Panc1 (cell line): Measurements from ENCODE around the gene MTHFD1L. TPM values are rescaled to one million over a fixed set of nuclear protein-coding genes. Genes with fewer than 3 reads are reported as not detected.

ENCODE experiments used
- ATAC-seq: fragments of 200-7000 bp; cut with Tn5 transposase; 2 replicates; pipeline ENCODE4 v1.9.1; 2020; ENCODE audit warnings: mild to moderate bottlenecking, moderate library complexity
- BruUV-seq: library from RNA; stranded (reverse); fragments of 400-500 nt; replicated peaks from 2 replicates; lab custom pipeline; 2021; lab: Mats Ljungman, UMichigan
- CTCF ChIA-PET: fragments of 300-600 bp; sonication (Branson Sonifier 250); formaldehyde crosslinking; loops from one replicate; lab custom pipeline; 2022; ENCODE audit warnings: antibody characterized with exemption; lab: Charles Lee
- POLR2A ChIA-PET: fragments of 300-600 bp; sonication (Branson Sonifier 250); formaldehyde crosslinking; loops from one replicate; lab custom pipeline; 2022; ENCODE audit warnings: antibody characterized with exemption; lab: Charles Lee
- DNase-seq: peaks from one replicate; pipeline ENCODE4 v3.0.0-alpha.2; 2010; ENCODE audit warnings: low read depth, low spot score
- H3K27ac ChIP-seq: 2 replicates; pipeline ENCODE4 v1.5.1; 2011; ENCODE audit warnings: mild to moderate bottlenecking, low read length, inconsistent platforms
- H3K27me3 ChIP-seq: fragments of 200-500 bp; sonication (Bioruptor generic); 2 replicates; pipeline ENCODE4 v1.6.0; 2014; ENCODE audit warnings: low read length, inconsistent platforms; ENCODE audit not compliant: control insufficient read depth, insufficient read depth
- H3K36me3 ChIP-seq: fragments of 200-500 bp; sonication (Bioruptor generic); 2 replicates; pipeline ENCODE4 v1.5.1; 2014; ENCODE audit warnings: inconsistent platforms, mild to moderate bottlenecking, low read length, moderate library complexity; ENCODE audit not compliant: control insufficient read depth, insufficient read depth
- H3K4me1 ChIP-seq: 2 replicates; pipeline ENCODE4 v1.5.1; 2011; ENCODE audit warnings: inconsistent platforms, mild to moderate bottlenecking, low read length, moderate library complexity; ENCODE audit not compliant: control insufficient read depth, insufficient read depth
- H3K4me3 ChIP-seq, 2 experiments: 2 replicates each; pipeline ENCODE4 v1.5.1; 2011 to 2012; ENCODE audit warnings: low read depth in 2 of 2, low read length in 2 of 2, mild to moderate bottlenecking in 2 of 2, inconsistent platforms in 1 of 2, moderate library complexity in 1 of 2
- H3K9me3 ChIP-seq: fragments of 200-500 bp; sonication (Bioruptor generic); 2 replicates; pipeline ENCODE4 v1.5.1; 2014; ENCODE audit warnings: low read depth, mild to moderate bottlenecking, inconsistent platforms, low read length, moderate library complexity; ENCODE audit not compliant: control insufficient read depth, insufficient read depth
- CTCF ChIP-seq: fragments of 450-650 bp; IDR thresholded peaks from 2 replicates; pipeline ENCODE4 v1.5.1; 2017; ENCODE audit warnings: mild to moderate bottlenecking
- POLR2AphosphoS5 ChIP-seq: IDR thresholded peaks from 2 replicates; pipeline ENCODE4 v1.6.1; 2012; ENCODE audit warnings: mild to moderate bottlenecking, low read depth, low read length, moderate library complexity
- REST ChIP-seq, 2 experiments: IDR thresholded peaks; 2 replicates each; pipeline ENCODE4 v1.6.1; 2011 to 2012; ENCODE audit warnings: low read depth in 2 of 2, control low read depth in 1 of 2, low read length in 1 of 2, mild to moderate bottlenecking in 1 of 2, moderate library complexity in 1 of 2; ENCODE audit not compliant: insufficient read depth in 1 of 2
- SIN3A ChIP-seq: IDR thresholded peaks from 2 replicates; pipeline ENCODE4 v1.6.1; 2012; ENCODE audit warnings: low read depth, mild to moderate bottlenecking, low read length, moderate library complexity, borderline replicate concordance; ENCODE audit not compliant: insufficient read depth
- TCF7L2 ChIP-seq: IDR thresholded peaks from 2 replicates; pipeline ENCODE4 v1.6.1; 2011; ENCODE audit warnings: mild to moderate bottlenecking, low read depth, low read length, inconsistent platforms
- in situ Hi-C: cut with HindIII; loops from 2 replicates; pipeline ENCODE4 v1.10.0; 2016; ENCODE audit warnings: low sequenced_read_pairs, low pct_unique_long_range_greater_than_20kb
- intact Hi-C: fragments of 100-400 bp; cut with micrococcal nuclease; formaldehyde crosslinking; loops from one replicate; pipeline ENCODE4 v1.10.0; 2022; ENCODE audit not compliant: unreplicated experiment
- total RNA-seq: library from RNA; stranded (reverse); gene quantifications from one replicate; pipeline ENCODE4 v1.2.1, GENCODE V29; 2021; ENCODE audit not compliant: unreplicated experiment

Gene MTHFD1L
- total RNA-seq, 1 experiment from 2014 or later, result 76.2 TPM

GRCh38 chr6:151007076-151007475, 141.6 kb downstream of the MTHFD1L start:
- Histone ChIP-seq H3K9me3 (no peaks in the 10 kb centered on the region), H3K4me1 (peaks cover 21% of the 10 kb centered on the region), H3K4me3 (no peak overlapping the region), H3K27ac (no peak overlapping the region), H3K36me3 (no peaks in the 10 kb centered on the region), H3K27me3 (no peaks in the 10 kb centered on the region)
- in situ Hi-C loops, result no loop called here
- intact Hi-C loops, result no loop called here
- ATAC-seq (no peak), DNase-seq (no peak)
- ChIA-PET POLR2A (no interaction called here), CTCF (interaction anchor here (1.3 kb wide), 1 partner anchor 317 kb away, joined by 3 read pairs; no protein-coding TSS in a partner anchor)
- no TSS peak for BruUV-seq
- TF ChIP-seq TCF7L2 (no peak), SIN3A (no peak), REST (IDR thresholded peaks at IDR 0.05; ENCODE audit: insufficient read depth in 1 of 2, low read depth in 2 of 2, low read length in 1 of 2) (no peak), CTCF (no peak), POLR2AphosphoS5 (no peak)

GRCh38 chr6:151007922-151008321, 142.4 kb downstream of the MTHFD1L start:
- Histone ChIP-seq H3K27ac (no peak overlapping the region), H3K4me3 (no peak overlapping the region), H3K9me3 (no peaks in the 10 kb centered on the region), H3K36me3 (no peaks in the 10 kb centered on the region), H3K4me1 (peaks cover 24% of the 10 kb centered on the region), H3K27me3 (no peaks in the 10 kb centered on the region)
- CTCF ChIA-PET, result no interaction called here
- TF ChIP-seq REST (IDR thresholded peaks at IDR 0.05; ENCODE audit: insufficient read depth in 1 of 2, low read depth in 2 of 2, low read length in 1 of 2), result no peak
- TF ChIP-seq POLR2AphosphoS5, result no peak
- TF ChIP-seq CTCF, result no peak
- no peak for TF ChIP-seq SIN3A
- no peak for TF ChIP-seq TCF7L2
- POLR2A ChIA-PET, result no interaction called here
- intact Hi-C loops (no loop called here), in situ Hi-C loops (no loop called here)
- no TSS peak for BruUV-seq
- ATAC-seq (no peak), DNase-seq (no peak)
